Measurements from ENCODE around the gene TFIP11.

GRCh38 chr22:26450453-26451185 is 61.7 kb downstream of the TFIP11 start:
- no peak for TF ChIP-seq CTCF (IDR thresholded peaks at IDR 0.05)
- TF ChIP-seq POLR2A (IDR thresholded peaks at IDR 0.05), result no peak
